ENCODE measurements around the gene FBXW7.

FBXW7 gene

GRCh38 chr4:152509595-152510225, 26.2 kb downstream of the FBXW7 start:
- DNase-seq = no peak

- no peak for DNase-seq
These were observed 27.1 kb downstream of the FBXW7 start for GRCh38 chr4:152508818-152509217.

GRCh38 chr4:152508386-152508785, 27.5 kb downstream of the FBXW7 start:
- no peak for DNase-seq

- DNase-seq = no peak
These were observed 32.1 kb downstream of the FBXW7 start for GRCh38 chr4:152503653-152504290.

GRCh38 chr4:152501846-152502536, 33.9 kb downstream of the FBXW7 start:
- DNase-seq = no peak

GRCh38 chr4:152500800-152501434, 35.0 kb downstream of the FBXW7 start:
- DNase-seq = no peak

GRCh38 chr4:152500275-152500674, 35.6 kb downstream of the FBXW7 start:
- DNase-seq = no peak

- DNase-seq = no peak
These were observed 36.5 kb downstream of the FBXW7 start for GRCh38 chr4:152499344-152499743.

- no peak for DNase-seq
These were observed 41.9 kb downstream of the FBXW7 start for GRCh38 chr4:152494020-152494419.

- no peak for DNase-seq
These were observed 47.6 kb downstream of the FBXW7 start for GRCh38 chr4:152488246-152488645.

- no peak for DNase-seq
These were observed 49.2 kb downstream of the FBXW7 start for GRCh38 chr4:152486429-152487389.

- no peak for DNase-seq
These were observed 50.1 kb downstream of the FBXW7 start for GRCh38 chr4:152485726-152486276.

- no peak for DNase-seq
These were observed 53.7 kb downstream of the FBXW7 start for GRCh38 chr4:152482211-152482610.

GRCh38 chr4:152480901-152481300, 55.0 kb downstream of the FBXW7 start:
- DNase-seq = no peak

- DNase-seq = no peak
These were observed 55.6 kb downstream of the FBXW7 start for GRCh38 chr4:152480326-152480725.

GRCh38 chr4:152479428-152480026, 56.4 kb downstream of the FBXW7 start:
- DNase-seq = no peak

- DNase-seq = no peak
These were observed 57.2 kb downstream of the FBXW7 start for GRCh38 chr4:152478461-152479237.

GRCh38 chr4:152476796-152477195, 59.1 kb downstream of the FBXW7 start:
- DNase-seq = no peak

GRCh38 chr4:152471251-152471792, 64.6 kb downstream of the FBXW7 start:
- no peak for DNase-seq

- no peak for DNase-seq
These were observed 67.5 kb downstream of the FBXW7 start for GRCh38 chr4:152468408-152468807.

GRCh38 chr4:152467101-152467500, 68.8 kb downstream of the FBXW7 start:
- DNase-seq = no peak

Data from activated effector memory CD4-positive, alpha-beta T cell treated with anti-CD3 and anti-CD28 coated beads, Interleukin-2, amount 50 U/mL, for 16 hours (primary cell).